ENCODE data around the gene THSD7B. TPM values are rescaled to one million over a fixed set of nuclear protein-coding genes. Genes with fewer than 3 reads are reported as not detected.

The THSD7B gene
- total RNA-seq, 6 donors from 2014 or later = 0.47 TPM; not detected in 5

DNA sequence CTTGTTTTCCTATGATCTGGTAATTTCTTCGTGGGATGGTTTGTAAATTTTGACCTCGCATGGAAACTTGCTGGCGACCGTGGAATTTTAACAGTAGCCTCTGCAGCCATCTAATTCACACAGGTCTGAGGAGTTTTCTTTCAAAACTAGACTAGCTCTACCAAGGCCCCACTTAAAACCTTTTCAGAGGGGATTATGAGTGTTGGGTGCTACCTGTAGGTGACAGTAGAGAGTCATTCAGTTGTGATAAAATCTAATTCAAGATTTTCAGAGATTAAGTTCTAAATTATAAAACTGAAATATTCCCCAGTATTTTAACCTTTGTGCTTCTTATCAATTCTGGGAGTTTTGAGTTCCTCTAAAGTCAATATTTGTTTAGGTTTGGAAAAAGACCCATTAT is 31.0 kb downstream of the THSD7B start:
- ATAC-seq (ENCODE audit: low FRiP score in 2 of 2) = no peak
- Histone ChIP-seq H3K9me3 (no peaks in the 10 kb centered on the region), H3K36me3 (no peaks in the 10 kb centered on the region), H3K27me3 (no peaks in the 10 kb centered on the region), H3K4me1 (no peaks in the 10 kb centered on the region), H3K4me3 (no peak overlapping the region), H3K27ac (no peak overlapping the region)
- TF ChIP-seq EP300 (IDR thresholded peaks at IDR 0.05) (no peak), POLR2AphosphoS5 (IDR thresholded peaks at IDR 0.05) (no peak), POLR2A (IDR thresholded peaks at IDR 0.05) (no peak), CTCF (IDR thresholded peaks at IDR 0.05) (no peak)
- 79 to 87% methylated on average over 4 of the region's 4 CpGs for WGBS, 2 donors
- DNase-seq = no peak

DNA sequence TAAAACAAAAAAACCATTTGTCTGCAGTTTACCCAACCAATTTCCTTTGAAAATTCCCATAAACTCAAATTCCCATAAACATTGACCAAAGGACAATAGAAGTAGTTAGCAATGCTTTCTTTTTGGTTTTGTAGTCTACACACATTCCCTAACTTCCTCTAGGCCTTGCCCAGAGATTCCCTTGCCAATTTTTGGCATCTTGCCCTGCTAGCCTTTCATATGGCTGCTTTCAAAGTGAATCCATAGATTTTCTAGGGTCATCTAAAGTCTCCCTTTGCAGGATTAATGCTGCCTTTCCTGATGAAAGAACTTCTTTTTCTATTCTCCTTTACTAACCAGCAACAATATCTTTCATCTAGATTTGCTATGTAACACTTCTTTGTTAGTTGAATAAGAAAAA is 33.4 kb downstream of the THSD7B start:
- Histone ChIP-seq H3K9me3 (no peaks in the 10 kb centered on the region), H3K4me1 (no peaks in the 10 kb centered on the region), H3K36me3 (no peaks in the 10 kb centered on the region), H3K27me3 (no peaks in the 10 kb centered on the region), H3K4me3 (no peak overlapping the region), H3K27ac (no peak overlapping the region)
- ATAC-seq (ENCODE audit: low FRiP score in 2 of 2) (no peak), DNase-seq (no peak)
- no peak for TF ChIP-seq EP300 (IDR thresholded peaks at IDR 0.05)
- no peak for TF ChIP-seq POLR2A (IDR thresholded peaks at IDR 0.05)
- TF ChIP-seq POLR2AphosphoS5 (IDR thresholded peaks at IDR 0.05) = no peak
- TF ChIP-seq CTCF (IDR thresholded peaks at IDR 0.05) = no peak

DNA sequence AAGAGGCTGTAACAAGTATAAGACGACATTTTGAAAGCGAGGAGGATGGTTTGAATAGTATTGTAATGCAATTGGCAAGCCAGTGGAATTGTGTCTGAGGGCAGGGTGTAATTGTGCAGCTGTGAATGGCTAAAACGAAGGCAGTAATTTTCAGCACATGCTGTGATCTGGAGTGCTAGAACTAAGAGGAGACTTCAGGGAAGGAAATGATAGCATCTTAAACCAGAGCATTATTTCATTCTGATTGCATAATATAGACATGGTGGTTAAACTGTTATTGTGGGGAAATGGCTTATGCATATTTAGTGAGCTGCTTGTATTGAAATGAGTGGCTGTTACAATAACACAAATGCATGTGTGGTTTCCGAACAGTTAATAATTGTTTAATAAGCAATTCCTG is 36.3 kb downstream of the THSD7B start:
- H3K4me3 ChIP-seq = no peak overlapping the region
- no peak for TF ChIP-seq POLR2AphosphoS5 (IDR thresholded peaks at IDR 0.05)
- no peak for TF ChIP-seq POLR2A (IDR thresholded peaks at IDR 0.05)
- TF ChIP-seq CTCF (IDR thresholded peaks at IDR 0.05) = no peak
- TF ChIP-seq EP300 (IDR thresholded peaks at IDR 0.05) = no peak
- DNase-seq (no peak), ATAC-seq (ENCODE audit: low FRiP score in 2 of 2) (no peak)
- H3K4me1 ChIP-seq = no peaks in the 10 kb centered on the region
- H3K36me3 ChIP-seq = no peaks in the 10 kb centered on the region
- H3K9me3 ChIP-seq = no peaks in the 10 kb centered on the region
- 79 to 82% methylated on average over 4 of the region's 4 CpGs for WGBS, 2 donors
- no peaks in the 10 kb centered on the region for H3K27me3 ChIP-seq
- H3K27ac ChIP-seq = no peak overlapping the region

DNA sequence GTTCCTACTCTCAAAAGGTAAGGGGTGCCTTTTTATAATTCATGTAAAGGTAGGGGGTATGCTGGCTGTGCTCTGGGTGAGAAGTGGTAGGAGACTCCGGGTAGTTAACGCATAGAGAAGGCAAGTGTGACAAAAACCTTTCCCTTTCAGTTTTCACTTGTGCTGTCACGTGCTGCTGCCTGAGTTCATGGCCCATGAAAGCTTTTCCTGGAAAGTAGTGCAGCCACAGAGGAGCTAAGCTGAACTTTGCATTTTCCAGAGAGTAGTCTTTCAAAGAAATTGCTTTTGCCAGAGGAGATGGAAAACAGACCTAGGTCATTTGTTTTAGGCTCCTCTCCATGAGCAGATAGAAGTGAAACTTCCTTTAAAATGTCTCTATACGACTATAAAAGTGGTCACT is 44.7 kb downstream of the THSD7B start:
- no peak overlapping the region for H3K4me3 ChIP-seq
- DNase-seq (no peak), ATAC-seq (ENCODE audit: low FRiP score in 2 of 2) (no peak)
- no peaks in the 10 kb centered on the region for H3K36me3 ChIP-seq
- H3K4me1 ChIP-seq = no peaks in the 10 kb centered on the region
- 51 to 69% methylated on average over 4 of the region's 4 CpGs for WGBS, 2 donors
- no peak overlapping the region for H3K27ac ChIP-seq
- no peaks in the 10 kb centered on the region for H3K27me3 ChIP-seq
- TF ChIP-seq POLR2A (IDR thresholded peaks at IDR 0.05) = no peak
- TF ChIP-seq EP300 (IDR thresholded peaks at IDR 0.05) = no peak
- TF ChIP-seq POLR2AphosphoS5 (IDR thresholded peaks at IDR 0.05) = no peak
- TF ChIP-seq CTCF (IDR thresholded peaks at IDR 0.05) = no peak
- no peaks in the 10 kb centered on the region for H3K9me3 ChIP-seq

DNA sequence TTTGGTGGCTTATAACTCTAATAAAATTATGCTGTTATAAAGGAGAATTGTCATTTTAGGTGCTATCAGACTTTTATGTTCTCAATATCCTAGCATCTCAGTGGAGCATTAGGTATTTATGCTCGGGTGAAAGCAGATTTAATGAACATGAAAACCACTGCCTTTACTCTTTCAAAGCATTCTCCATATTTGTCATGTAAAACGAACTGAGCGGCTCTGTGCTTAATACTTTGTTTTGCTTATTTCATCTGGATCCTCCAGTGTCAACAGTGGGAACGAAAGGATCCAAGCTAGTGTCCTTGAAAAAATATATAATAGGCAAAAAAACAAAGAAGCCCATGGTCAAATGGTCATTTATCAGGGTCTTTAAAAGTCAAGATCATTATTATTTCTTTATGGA is 53.5 kb downstream of the THSD7B start:
- H3K27ac ChIP-seq = no peak overlapping the region
- H3K27me3 ChIP-seq = no peaks in the 10 kb centered on the region
- H3K36me3 ChIP-seq = no peaks in the 10 kb centered on the region
- DNase-seq (no peak), ATAC-seq (ENCODE audit: low FRiP score in 2 of 2) (no peak)
- H3K9me3 ChIP-seq = no peaks in the 10 kb centered on the region
- 72 to 83% methylated on average over 4 of the region's 4 CpGs for WGBS, 2 donors
- no peak for TF ChIP-seq CTCF (IDR thresholded peaks at IDR 0.05)
- TF ChIP-seq EP300 (IDR thresholded peaks at IDR 0.05) = no peak
- no peak for TF ChIP-seq POLR2A (IDR thresholded peaks at IDR 0.05)
- TF ChIP-seq POLR2AphosphoS5 (IDR thresholded peaks at IDR 0.05) = no peak
- no peak overlapping the region for H3K4me3 ChIP-seq
- H3K4me1 ChIP-seq = no peaks in the 10 kb centered on the region

Data from upper lobe of left lung (tissue), 6 donors.